GM19463 (cell line): ENCODE results near the gene CCNQ.
A peak's percentile ranks its signal among the peaks of the same experiment; 100 is the strongest.

ENCODE experiments used
- ATAC-seq: cut with Tn5 transposase; IDR thresholded peaks from one replicate; pipeline ENCODE4 v1.9.1; 2021; ENCODE audit warnings: mild to moderate bottlenecking, moderate library complexity; ENCODE audit not compliant: unreplicated experiment

CCNQ gene

GRCh38 chrX:153598541-153599191 is at the start of gene CCNQ:
Gene CCNQ, minus strand, starts transcription at chrX:153599139. Its CDS starts 66 bp downstream, at chrX:153599073.
- ATAC-seq = peak; percentile 24

DNA sequence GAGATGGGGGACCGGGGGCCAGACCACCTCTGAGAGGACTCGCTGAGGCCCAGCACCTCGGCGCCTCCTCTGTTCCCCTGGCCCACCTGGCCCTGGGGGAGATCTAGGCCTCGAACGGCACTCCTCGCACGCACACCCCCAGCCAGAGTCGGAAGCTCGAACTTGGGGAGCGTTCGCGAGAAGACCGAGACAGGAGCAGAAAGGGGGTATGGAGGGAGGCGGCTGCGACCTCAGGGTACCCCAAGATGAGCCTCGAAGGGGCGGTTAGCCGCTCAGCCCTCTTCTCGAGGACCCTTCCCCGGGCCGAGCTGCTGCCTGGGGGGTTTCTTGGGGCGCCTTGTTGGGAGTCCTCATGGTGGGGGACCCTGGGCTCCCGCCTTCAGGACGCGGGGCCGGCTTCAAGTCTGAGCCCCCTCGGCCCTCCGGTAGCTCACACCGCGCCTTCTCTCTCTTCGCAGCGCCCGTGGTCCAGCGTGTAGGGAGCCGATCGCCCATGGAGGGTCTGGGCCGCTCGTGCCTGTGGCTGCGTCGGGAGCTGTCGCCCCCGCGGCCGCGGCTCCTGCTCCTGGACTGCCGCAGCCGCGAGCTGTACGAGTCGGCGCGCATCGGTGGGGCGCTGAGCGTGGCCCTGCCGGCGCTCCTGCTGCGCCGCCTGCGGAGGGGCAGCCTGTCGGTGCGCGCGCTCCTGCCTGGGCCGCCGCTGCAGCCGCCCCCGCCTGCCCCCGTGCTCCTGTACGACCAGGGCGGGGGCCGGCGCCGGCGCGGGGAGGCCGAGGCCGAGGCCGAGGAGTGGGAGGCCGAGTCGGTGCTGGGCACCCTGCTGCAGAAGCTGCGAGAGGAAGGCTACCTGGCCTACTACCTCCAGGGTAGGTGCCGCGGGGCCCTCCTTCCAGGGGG is 48.8 kb upstream of the CCNQ start:
- no peak for ATAC-seq

DNA sequence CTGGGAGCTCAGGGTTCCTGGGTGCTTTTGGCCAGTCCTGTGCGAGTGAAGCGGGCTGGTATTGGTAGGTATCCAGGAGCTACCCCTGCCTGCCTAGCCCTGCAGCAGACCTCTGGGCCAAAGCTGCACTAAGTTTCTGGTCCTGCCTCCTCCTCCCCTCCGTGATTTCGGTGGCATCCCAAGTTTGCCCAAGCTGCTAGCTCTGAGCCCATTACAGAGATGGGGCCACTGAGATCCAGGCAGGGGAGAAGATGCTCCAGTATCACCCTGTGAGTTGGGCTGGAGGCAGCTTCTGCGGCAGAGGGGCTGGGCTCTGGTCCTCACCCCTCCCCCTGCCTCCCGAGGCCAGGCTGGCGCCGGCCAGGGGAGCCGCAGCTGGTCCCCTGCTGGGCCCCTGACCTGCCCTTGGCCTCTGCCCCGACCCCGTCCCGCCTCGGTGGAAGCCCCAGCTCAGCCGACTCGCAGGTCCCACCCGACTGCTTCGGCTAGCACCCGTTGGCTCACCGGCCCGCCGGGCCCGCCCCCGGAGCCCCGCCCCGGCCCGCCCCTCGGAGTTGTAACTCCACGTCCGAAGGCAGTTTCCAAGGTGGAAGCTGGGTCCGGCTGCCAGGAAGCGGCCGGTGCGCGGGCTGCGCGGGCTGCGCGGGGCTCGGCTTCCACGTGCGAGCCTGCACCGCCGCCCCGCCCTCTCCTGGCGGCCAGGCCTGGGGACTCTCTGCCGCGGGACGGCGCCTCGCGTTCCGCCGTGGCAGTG is 47.9 kb upstream of the CCNQ start, which contains the start of gene DUSP9:
Gene DUSP9, plus strand, starts transcription at position 584 of the 754 bp plus-strand sequence. CDS start 751 bp downstream, outside the sequence.
- ATAC-seq = no peak

- ATAC-seq = no peak
These were observed 47.1 kb upstream of the CCNQ start for GRCh38 chrX:153645921-153646488.

- no peak for ATAC-seq
These were observed 46.2 kb upstream of the CCNQ start for GRCh38 chrX:153645151-153645550.

- ATAC-seq = no peak
These were observed 45.6 kb upstream of the CCNQ start for GRCh38 chrX:153644356-153645125.

DNA sequence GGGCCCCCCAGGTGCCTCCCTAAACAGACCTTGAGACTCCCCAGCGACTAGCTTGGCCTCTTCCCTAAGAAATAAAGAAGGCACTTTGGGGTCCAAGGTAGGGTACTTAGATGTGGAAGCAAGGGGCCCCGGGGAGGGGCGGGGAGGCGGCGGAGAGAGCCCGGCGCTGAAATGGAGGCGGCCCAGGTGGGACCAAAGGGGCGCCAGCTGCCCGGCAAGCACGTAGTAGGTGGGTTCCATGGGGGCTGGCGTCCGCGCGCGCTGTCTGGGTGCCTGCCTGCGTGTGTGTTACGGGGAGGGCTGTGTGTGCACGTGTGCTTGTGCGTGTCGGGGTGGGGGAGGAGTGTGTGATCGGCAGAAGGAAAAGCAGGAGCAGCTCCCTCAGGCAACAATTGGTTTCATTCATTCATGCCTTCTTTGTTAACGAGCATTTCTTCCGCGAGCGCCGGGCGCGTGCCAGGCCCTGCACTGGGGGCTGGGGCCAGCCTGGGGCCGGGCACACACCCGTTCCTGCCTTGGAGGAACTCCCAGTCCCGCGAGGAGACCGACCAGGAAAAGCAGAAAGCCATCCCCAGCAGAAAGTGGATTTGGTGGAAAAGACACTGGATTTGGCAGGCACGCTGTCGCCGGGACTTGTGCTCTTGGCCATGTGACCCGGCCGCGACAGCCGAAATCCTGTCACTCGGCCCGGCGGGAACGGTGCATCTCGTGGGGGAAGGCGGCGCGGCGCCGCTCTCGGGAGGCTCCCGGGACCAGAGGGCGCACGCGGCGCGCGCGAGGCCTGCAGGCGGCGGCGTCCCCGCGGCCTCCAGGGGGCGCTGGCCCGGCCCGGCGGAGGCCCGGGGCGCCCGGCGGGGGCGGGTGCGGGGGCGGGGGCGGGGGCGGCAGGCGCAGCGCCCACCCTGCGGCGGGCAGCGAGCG is 44.8 kb upstream of the CCNQ start:
- ATAC-seq = no peak

- no peak for ATAC-seq
These were observed 43.9 kb upstream of the CCNQ start for GRCh38 chrX:153642655-153643430.

GRCh38 chrX:153642051-153642654 is 43.2 kb upstream of the CCNQ start:
- no peak for ATAC-seq

- no peak for ATAC-seq
These were observed 42.7 kb upstream of the CCNQ start for GRCh38 chrX:153641627-153642026.

DNA sequence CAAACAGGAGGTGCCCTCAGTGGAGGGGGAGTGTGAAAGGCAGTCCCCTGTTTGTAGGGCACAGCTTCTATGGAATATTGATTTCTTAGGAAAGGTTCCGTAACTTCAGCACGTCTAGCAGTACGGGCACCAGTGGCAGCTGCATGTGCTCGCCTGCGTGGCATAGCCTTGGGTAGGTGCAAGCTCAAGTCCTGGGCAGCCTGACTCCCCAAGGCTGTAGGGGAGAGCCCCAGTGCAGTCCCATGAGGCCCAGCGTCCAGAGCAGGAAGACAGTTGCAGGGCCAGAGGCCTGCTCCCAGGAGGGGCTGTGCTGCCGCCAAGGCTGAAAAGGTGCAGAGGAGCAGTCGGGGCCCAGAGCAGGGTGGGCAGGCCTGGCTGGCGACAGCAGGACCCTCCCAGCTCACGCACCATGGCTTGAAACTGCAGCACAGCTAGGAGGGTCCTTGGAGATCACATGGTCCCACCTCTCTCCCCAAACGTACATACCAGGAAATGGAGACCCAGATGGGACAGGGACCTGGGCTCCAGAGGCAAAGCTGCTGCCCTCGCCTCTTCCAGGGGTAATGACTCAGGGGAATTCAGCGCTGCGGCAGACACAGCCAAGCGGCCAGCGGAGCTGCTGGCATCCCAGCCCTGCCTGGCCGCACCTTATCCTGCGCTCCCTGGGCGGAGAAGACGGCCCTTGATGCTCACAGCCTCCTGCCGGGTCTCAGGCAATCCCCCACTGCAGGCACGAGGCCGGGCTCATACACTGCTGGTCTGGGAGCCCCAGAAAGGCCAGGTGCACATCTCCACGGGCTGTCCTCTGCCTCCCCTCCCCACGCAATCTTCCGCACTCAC is 42.0 kb upstream of the CCNQ start:
- no peak for ATAC-seq

DNA sequence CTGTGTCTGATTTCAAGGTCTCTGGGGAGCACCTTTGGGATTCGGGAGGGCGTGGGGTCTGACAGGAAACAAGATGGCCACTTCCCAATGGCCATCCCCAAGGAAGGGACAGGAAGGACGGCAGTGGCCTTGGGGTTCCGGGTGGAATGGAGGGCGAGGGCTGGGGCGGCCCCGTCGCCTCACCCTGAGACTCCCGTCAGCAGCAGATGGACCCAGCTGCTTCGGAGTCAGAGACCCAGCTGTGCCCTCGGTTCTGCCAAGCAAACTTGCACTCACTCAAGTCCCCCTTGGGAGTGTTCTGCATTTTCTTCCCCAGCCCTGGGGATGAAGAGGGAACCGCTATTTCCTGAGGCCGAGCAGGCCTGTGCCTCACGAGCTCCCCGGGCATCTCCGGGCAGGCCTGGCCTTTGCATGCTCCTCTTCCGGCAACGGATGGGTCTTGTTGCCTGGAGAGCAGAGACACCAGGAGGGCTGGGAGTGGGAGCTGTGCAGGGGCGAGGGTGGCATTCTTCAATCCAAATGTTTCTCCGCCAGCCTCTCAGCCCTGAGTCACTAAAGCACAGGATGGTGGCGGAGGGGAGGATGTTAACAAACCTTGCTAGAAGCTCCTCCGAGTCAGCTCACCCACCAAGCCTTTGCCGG is 41.2 kb upstream of the CCNQ start:
- ATAC-seq = no peak

DNA sequence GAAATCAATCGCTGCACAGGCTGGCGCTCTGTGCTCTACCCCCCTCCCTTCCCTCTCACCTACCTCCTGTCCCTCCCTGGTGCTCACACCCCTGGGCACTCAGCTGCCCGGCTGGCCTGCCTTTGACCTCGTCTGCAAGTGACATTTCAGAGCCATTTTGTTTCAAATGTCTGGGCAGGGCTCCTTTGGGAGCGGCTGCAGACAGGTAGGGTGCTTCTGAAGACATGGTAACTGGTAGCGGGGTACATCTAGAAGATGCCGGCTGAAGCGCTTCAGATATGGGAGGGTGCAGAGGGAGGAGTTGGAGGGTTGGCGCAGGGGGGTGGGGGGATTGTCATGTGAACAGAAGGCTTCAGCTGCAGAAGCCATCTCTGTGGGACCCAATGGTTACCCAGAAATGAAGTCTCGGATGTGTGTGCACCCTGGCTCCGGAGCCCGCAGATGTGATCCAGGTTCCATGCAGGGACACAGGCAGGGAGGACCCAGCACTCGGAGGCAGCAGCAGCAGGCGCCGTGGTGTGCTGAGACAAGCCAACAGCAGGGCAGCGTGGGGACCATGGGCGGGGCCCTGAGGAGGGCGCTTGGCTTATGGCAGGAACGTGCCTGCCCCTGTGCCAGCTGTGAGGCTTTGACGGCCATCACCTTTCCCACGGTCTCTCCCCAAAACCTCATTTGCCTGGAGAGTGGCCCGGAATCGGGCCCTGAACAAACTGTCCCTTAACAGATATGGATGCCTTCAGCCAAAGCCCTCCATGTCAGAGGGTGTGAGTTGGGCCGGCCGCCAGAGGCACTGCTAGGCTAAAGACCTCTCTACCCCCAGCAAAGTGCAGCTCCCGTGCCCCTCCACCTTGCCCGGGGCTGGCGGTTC is 40.5 kb upstream of the CCNQ start:
- no peak for ATAC-seq

DNA sequence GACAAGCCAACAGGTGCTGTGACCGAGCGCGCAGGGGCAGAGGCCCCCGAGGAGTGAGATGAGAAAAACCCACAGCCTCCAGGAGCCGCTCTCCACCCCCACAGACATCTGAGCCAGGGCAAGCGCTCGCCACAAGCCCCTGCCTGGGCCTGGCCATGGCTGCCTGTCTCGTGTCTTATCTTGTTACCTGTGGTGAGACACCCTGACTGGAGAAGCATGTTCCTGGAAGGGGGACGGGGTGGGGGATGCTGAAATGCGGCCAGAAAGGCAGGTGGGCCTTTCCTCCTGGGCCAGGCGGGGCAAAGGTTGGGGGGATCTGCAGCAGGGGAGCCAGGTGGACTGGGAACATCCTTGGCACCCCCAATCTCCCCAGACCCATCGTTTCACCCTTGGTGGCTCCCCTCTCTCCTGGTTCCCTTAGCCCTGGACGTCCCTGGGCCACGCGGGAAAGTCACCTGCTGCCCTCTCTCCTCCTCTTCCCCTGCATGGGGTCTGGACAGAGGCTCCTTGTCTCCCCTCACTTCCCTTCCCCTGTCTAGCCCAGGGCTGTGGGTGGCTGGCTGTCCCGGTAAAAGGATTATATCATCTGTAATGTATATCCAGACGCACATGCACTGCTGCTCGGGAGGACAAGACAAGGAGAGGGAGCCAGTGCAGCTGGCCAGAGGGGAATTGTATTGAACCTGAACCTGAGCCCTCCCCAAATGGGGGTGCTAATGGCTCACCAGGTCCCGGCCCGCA is 39.7 kb upstream of the CCNQ start:
- ATAC-seq = no peak

- no peak for ATAC-seq
These were observed 39.1 kb upstream of the CCNQ start for GRCh38 chrX:153638041-153638371.
